ENCODE results near the gene RUNX2.

DNA sequence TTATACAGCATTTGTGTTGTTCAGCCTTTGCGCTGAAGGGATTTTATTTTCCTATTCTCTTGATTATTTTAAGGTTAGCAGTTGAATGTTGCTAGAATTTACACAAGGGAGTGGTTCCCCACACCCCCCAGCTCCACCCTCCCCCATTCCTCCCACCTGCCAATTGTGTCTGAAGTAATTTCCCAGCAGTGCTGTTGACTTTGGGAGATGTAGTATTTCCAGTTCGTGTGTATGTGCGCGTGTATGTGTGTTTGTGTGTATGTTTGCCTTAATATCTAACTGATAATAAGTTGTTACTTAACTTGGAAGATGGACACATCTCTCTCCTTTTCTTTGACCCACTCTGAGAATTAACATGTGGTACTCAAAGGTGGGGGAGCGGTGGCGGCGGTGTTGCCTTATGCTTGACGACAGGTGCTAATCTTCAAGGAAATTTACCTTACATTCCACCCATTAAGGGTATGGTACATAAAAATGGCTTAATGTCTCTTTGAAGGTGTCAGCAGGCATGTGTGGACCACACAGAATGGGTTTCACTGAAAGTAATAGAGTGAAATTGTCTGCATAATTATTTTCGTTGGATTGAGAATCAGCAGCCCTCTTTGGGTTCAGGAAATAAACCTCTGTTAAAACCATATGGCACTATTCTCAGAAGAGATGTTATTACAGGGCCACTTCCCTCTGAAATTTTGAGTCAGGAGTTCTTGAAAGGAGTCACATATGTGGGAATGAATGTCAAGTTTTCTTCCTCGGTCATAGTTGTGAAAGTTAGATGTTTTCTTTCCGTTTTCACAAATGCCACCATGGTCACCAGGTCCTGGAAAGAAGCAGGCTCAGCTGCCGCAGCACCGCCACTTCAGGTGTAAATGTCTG lies 145.2 kb downstream of the RUNX2 start:
- TF ChIP-seq CTCF (IDR thresholded peaks at IDR 0.05; ENCODE audit: control extremely low read depth in 1 of 3, insufficient read depth in 1 of 3, low read depth in 1 of 3, low read length in 3 of 3) (no peak), POLR2AphosphoS5 (IDR thresholded peaks at IDR 0.05; ENCODE audit: low read depth, low read length) (no peak), CEBPB (IDR thresholded peaks at IDR 0.05; ENCODE audit: low read depth, low read length) (no peak), POLR2A (IDR thresholded peaks at IDR 0.05; ENCODE audit: control extremely low read depth in 1 of 2, low read depth in 2 of 2, low read length in 2 of 2) (no peak)

All from H1 (cell line).